ENCODE measurements around the gene RAB37. TPM values are rescaled to one million over a fixed set of nuclear protein-coding genes. Genes with fewer than 3 reads are reported as not detected.

RAB37 gene
- total and polyA plus RNA-seq, 2 of the 13 experiments (the other 11 are each of a cell fraction or from before 2014, with no cell fraction given): 0.91 to 3.7 TPM

DNA sequence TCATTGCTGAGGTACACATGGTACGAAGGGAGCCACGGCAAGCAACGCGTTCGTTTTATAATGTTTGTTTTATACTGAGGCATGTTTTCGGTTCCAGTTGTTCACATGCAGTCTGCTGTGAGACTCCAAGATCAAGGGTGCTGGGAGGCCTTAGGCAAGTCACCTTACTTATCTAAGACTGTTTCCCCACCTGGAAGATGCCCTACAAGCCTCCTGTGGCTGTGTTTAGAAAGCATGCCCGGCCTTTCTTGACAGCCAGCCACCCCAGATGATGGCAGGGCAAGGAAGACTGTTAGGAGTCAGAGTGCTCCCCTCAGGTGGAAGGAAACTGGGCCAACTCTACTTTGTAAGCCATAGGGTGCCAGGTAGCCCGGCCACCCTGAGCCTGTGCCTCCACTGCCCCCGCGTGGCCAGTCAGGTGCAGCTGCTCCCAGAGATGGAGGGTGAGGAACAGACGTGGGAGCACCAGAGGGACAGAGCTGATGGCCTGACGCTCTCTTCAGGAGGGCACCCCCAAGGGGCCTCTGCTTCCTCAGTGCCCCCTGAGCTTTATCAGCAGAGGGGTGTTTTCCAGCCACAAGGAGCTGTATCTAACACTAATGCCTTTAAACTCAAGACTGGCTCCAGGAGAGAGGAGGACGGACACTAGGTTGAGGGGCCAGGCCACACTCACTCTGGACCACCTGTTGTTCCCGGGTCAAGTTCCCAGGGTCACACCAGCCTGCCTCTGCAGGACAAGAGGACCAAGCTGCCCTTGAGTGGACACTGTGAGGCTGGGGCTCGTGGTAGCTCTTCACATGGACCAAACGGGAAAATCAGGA, 33.7 kb downstream of the RAB37 start (continued):
- TF ChIP-seq, protein P1, sequence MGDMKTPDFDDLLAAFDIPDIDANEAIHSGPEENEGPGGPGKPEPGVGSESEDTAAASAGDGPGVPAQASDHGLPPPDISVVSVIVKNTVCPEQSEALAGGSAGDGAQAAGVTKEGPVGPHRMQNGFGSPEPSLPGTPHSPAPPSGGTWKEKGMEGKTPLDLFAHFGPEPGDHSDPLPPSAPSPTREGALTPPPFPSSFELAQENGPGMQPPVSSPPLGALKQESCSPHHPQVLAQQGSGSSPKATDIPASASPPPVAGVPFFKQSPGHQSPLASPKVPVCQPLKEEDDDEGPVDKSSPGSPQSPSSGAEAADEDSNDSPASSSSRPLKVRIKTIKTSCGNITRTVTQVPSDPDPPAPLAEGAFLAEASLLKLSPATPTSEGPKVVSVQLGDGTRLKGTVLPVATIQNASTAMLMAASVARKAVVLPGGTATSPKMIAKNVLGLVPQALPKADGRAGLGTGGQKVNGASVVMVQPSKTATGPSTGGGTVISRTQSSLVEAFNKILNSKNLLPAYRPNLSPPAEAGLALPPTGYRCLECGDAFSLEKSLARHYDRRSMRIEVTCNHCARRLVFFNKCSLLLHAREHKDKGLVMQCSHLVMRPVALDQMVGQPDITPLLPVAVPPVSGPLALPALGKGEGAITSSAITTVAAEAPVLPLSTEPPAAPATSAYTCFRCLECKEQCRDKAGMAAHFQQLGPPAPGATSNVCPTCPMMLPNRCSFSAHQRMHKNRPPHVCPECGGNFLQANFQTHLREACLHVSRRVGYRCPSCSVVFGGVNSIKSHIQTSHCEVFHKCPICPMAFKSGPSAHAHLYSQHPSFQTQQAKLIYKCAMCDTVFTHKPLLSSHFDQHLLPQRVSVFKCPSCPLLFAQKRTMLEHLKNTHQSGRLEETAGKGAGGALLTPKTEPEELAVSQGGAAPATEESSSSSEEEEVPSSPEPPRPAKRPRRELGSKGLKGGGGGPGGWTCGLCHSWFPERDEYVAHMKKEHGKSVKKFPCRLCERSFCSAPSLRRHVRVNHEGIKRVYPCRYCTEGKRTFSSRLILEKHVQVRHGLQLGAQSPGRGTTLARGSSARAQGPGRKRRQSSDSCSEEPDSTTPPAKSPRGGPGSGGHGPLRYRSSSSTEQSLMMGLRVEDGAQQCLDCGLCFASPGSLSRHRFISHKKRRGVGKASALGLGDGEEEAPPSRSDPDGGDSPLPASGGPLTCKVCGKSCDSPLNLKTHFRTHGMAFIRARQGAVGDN (CRISPR knock-in tag; IDR thresholded peaks at IDR 0.05): peak; percentile 78
- TF ChIP-seq BHLHE40 (IDR thresholded peaks at IDR 0.05; ENCODE audit: low read length): peak; percentile 23; the same call in 1 of the 2 replicates
- TF ChIP-seq LCORL (IDR thresholded peaks at IDR 0.05): no peak
- peak; percentile 75 for TF ChIP-seq LCORL (CRISPR knock-in tag; IDR thresholded peaks at IDR 0.05)
- TF ChIP-seq SRF (IDR thresholded peaks at IDR 0.05; ENCODE audit: low read depth, low read length): 0 out of 2 replicates have a peak, but pooled peaks have one; percentile 20
- peak; percentile 70; the same call in 1 of the 2 replicates for TF ChIP-seq MIER2 (CRISPR knock-in tag; IDR thresholded peaks at IDR 0.05)
- TF ChIP-seq ZNF17 (CRISPR knock-in tag; IDR thresholded peaks at IDR 0.05): no peak
- no peak for TF ChIP-seq ZNF20 (CRISPR knock-in tag; IDR thresholded peaks at IDR 0.05)
- no peak for TF ChIP-seq ZNF468 (CRISPR knock-in tag; IDR thresholded peaks at IDR 0.05)
- TF ChIP-seq ZNF563 (CRISPR knock-in tag; IDR thresholded peaks at IDR 0.05): no peak
- TF ChIP-seq ONECUT2 (CRISPR knock-in tag; IDR thresholded peaks at IDR 0.05): no peak
- TF ChIP-seq NAIF1 (CRISPR knock-in tag; IDR thresholded peaks at IDR 0.05; ENCODE audit: borderline replicate concordance): no peak; the same call in 1 of the 2 replicates
- TF ChIP-seq ZNF766 (CRISPR knock-in tag; IDR thresholded peaks at IDR 0.05; ENCODE audit: borderline replicate concordance): no peak; the same call in 1 of the 2 replicates
- TF ChIP-seq ZNF775 (CRISPR knock-in tag; IDR thresholded peaks at IDR 0.05; ENCODE audit: borderline replicate concordance): no peak
- no peak for TF ChIP-seq ZNF337 (CRISPR knock-in tag; IDR thresholded peaks at IDR 0.05; ENCODE audit: borderline replicate concordance, low read depth)
- TF ChIP-seq GZF1 (CRISPR knock-in tag; IDR thresholded peaks at IDR 0.05): 0 out of 2 replicates have a peak, but pooled peaks have one; percentile 26
- TF ChIP-seq FOXA3 (CRISPR knock-in tag; IDR thresholded peaks at IDR 0.05): peak; percentile 56; the same call in 1 of the 2 replicates
- no peak for TF ChIP-seq ARNTL (CRISPR knock-in tag; IDR thresholded peaks at IDR 0.05)
- no peak for TF ChIP-seq HOXA5 (CRISPR knock-in tag; IDR thresholded peaks at IDR 0.05)
- TF ChIP-seq NKX3-1 (CRISPR knock-in tag; IDR thresholded peaks at IDR 0.05): no peak
- no peak for TF ChIP-seq REL (CRISPR knock-in tag; conservative IDR thresholded peaks at IDR 0.05)
- no peak for TF ChIP-seq ZNF776 (CRISPR knock-in tag; IDR thresholded peaks at IDR 0.05)
- TF ChIP-seq, protein P2, sequence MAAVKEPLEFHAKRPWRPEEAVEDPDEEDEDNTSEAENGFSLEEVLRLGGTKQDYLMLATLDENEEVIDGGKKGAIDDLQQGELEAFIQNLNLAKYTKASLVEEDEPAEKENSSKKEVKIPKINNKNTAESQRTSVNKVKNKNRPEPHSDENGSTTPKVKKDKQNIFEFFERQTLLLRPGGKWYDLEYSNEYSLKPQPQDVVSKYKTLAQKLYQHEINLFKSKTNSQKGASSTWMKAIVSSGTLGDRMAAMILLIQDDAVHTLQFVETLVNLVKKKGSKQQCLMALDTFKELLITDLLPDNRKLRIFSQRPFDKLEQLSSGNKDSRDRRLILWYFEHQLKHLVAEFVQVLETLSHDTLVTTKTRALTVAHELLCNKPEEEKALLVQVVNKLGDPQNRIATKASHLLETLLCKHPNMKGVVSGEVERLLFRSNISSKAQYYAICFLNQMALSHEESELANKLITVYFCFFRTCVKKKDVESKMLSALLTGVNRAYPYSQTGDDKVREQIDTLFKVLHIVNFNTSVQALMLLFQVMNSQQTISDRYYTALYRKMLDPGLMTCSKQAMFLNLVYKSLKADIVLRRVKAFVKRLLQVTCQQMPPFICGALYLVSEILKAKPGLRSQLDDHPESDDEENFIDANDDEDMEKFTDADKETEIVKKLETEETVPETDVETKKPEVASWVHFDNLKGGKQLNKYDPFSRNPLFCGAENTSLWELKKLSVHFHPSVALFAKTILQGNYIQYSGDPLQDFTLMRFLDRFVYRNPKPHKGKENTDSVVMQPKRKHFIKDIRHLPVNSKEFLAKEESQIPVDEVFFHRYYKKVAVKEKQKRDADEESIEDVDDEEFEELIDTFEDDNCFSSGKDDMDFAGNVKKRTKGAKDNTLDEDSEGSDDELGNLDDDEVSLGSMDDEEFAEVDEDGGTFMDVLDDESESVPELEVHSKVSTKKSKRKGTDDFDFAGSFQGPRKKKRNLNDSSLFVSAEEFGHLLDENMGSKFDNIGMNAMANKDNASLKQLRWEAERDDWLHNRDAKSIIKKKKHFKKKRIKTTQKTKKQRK (IDR thresholded peaks at IDR 0.05; ENCODE audit: low read length): no peak

Measured in HepG2 (cell line).